ENCODE measurements around the gene PLP1. TPM values are rescaled to one million over a fixed set of nuclear protein-coding genes. Genes with fewer than 3 reads are reported as not detected.
"Not testable (repeated sequence)": the region's sequence is repeated elsewhere in the genome, so short reads cannot be mapped to it uniquely, and the experiment has no call there.

PLP1 gene, protein sequence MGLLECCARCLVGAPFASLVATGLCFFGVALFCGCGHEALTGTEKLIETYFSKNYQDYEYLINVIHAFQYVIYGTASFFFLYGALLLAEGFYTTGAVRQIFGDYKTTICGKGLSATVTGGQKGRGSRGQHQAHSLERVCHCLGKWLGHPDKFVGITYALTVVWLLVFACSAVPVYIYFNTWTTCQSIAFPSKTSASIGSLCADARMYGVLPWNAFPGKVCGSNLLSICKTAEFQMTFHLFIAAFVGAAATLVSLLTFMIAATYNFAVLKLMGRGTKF
- not detected in 2 replicates for total RNA-seq

DNA sequence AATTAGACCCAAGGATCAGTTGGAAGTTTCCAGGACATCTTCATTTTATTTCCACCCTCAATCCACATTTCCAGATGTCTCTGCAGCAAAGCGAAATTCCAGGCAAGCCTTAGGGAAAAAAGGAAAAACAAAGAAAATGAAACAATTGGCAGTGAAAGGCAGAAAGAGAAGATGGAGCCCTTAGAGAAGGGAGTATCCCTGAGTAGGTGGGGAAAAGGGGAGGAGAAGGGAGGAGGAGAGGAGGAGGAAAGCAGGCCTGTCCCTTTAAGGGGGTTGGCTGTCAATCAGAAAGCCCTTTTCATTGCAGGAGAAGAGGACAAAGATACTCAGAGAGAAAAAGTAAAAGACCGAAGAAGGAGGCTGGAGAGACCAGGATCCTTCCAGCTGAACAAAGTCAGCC, at the start of gene PLP1:
TSS of gene PLP1 (plus strand) at position 295 of the 400 bp plus-strand sequence. CDS start 156 bp downstream, outside the sequence.
- intact Hi-C loops (cut with micrococcal nuclease) = no loop called here

DNA sequence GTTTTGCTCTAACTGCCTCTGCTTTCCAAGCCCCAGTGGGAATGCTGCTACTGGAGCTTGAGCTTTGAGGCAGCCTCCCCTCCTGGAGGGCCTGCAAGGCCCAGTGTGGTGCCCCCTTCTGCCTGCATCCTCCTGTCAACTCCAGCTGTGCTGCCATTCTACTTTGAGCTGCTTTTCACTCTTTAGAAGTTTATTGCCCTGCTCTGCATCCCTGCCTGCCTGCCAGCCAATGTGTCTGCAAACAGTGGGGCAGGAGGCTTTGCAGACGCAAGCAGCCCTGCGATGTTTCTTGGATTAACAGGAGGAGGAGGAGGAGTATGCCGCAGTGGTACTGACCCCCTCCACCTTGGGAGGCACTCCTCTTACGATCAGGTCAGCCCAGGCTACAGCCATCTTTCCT, 49.5 kb upstream of the PLP1 start:
- intact Hi-C loops (cut with micrococcal nuclease) = no loop called here

DNA sequence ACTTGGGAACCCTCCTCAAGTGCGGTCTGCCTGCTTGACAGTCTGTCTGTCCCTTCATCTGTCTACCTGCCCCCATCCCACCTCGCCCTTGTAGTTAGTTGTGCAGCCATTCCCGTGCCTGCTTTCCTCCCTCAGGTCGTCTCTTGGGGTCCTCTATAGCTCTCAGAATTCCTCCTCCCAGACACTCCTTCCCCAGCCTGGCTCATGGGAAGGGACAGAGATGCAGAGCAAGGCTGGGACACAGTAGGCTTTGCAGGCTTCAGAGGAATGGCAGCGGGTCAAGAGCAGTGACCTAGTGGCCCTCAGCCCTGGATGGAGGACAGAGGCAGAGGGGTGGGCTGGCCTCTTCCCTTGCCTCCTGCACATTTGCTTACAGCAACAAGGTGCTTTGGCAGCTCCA, 47.6 kb upstream of the PLP1 start:
- intact Hi-C loops (cut with micrococcal nuclease) = no loop called here

DNA sequence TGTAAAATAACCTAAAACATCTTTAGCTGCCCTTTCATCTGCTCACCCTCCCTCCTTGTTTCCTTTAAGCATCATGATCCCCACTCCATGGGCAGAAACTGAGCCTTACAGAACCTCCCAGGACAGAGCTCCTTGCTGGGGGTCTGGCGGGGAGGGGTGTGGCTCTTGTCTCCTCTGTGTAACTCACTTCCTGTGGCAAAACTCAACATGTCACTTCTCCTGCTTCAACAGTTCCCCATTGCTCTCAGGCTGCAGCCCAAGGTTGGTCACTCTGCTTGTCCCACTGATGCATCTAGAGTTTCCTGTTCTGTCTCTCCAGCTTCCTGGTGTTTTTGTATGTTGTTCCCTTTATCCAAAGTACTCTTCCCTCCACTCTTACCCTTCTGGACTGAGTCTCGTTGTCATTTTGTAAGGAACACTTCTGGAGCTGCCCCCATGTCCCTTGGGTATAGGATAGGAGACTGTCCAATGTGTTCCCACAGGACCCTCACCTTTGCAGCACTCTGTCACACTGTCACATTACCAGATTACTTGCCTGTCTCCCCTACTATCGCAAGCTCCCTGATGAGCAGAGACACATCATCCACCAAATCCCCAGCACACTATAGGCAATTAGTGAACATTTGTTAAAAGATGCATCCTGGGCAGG, 46.4 kb upstream of the PLP1 start:
- intact Hi-C loops (cut with micrococcal nuclease) = no loop called here

DNA sequence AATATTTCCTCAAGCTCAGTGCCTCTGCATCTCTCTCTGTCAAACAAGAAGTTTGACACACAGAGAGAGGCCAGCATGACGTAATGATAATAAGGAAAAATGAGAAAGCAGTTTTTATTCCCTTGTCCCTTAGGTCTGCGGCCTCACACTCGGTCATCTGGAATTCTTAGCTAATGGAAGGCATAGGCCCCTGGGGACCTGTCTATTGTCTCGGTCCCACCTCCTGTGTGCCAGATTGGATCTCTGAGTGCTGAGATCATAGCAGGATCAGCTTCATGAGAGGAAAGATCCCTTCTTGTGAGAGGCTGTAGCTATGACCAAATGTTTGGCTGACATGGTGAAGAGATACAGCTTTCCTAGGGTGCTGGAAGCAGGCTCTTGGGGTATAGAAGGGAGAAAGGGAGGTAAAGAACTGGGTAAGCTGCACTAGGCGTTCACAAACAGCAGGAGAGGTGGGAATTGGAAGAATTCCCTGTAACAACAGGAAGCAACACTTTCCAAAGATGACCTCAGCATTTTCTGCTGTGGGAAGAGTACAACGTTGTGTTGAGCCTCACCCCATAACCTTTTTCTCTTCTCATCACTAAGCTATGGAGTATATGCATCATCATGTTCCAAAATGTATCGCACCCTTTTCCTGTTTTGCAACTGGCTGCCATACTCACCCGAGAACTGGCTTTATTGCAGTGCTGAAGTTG, 45.7 kb upstream of the PLP1 start:
- intact Hi-C loops (cut with micrococcal nuclease) = no loop called here

DNA sequence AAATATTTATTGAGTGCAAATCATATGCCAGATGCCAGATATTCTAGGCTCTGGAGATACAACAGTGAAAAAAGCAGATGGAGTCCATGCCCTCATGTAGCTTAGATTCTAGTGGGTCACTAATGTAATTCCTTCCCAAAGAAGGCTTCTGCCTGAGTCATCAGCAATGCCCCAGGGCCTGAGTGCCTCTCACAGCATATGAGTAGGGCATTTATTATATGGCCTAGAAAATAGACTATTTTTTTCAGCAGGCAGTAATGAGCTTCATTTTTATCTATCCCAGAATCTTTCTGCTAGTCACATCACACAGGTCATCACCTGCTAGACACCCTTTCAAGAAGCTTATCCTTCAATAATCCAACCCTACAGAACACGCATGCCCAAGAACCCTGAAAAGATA, 43.6 kb upstream of the PLP1 start:
- intact Hi-C loops (cut with micrococcal nuclease) = no loop called here

DNA sequence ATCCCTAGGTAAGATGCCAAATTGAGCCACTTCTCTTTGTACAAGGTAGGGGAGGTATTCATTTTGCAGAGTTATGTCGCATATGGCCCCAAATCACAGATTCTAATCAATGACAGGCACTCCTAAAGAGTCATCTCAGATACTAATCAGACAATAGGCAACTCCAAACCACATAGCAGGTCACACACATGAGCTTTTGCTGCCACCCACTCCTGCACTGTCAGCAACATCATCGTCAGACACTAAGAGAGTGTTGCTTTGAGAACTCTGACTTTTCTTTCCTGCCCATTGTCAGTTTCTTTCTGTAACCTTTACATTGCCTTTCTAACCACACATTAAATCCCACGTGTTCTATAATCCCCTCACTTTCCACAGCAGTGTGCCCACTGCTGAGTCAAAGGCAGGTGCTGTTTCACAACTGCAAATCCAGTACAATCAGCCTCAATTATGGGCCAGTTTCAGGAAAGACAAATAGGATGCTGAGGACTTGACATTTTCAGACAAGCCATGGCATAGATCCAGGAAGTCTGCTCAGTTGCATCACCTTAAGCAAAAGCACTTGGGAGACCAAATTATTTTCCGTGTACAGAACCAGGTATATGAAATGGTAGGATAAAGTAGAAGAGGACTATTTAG, 42.4 kb upstream of the PLP1 start:
- intact Hi-C loops (cut with micrococcal nuclease) = no loop called here

DNA sequence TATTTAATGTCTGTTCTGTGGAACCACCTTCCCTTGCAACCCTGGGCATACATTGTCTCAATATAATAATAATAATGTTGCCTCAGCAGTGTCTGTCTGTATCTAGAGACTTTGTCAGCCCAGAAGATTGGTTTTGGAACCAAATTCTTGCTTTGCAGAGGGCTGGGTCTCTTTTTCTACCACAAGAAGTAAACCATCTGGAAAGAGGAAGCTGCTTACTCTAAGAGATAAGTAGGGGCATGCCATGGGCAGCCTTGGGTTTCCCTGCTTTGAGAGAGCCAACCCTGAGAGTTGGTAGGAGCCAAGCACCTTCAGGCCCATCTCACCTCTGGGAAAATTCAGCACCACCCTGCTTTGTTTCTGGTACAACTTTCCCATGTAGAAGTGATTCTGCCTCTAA, 38.9 kb upstream of the PLP1 start:
- intact Hi-C loops (cut with micrococcal nuclease) = no loop called here

DNA sequence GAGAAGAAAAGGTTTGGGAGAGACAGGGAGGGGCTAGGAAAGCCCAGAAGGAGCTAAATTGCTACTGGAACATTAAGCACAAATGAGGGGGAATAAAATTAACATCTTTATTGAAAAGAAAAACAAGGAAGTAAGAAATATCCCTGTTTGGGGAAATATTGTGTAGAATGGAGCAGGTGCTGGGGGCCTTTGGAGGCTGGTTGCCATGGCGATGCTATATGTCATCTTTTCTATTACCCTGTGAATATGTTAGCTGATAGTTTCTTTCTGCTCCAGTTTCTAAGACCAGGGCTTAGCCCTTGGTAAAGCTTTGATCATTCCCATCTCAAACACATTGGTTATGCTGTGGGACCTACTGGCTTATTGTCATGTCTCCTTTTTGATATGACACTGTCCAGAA, 37.2 kb upstream of the PLP1 start:
- intact Hi-C loops (cut with micrococcal nuclease) = no loop called here

DNA sequence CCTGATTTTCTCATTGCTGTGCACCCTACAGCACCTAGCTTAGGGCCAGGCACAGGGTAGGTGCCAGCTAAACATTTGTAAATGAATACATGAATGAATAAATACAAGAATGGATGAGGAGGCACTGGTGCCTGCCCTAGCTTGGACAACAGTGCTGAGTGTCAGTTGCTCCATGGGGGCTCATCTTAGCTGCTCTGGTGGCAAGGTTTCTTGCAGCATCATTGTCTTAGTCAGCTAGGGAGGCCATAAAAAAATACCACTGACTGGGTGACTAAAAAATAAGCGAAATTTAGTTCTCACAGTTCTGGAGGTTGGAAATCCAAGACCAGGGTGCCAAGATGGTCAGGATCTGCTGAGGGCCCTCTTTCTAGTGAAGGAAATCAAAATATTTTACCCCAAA, 34.8 kb upstream of the PLP1 start:
- intact Hi-C loops (cut with micrococcal nuclease) = no loop called here

DNA sequence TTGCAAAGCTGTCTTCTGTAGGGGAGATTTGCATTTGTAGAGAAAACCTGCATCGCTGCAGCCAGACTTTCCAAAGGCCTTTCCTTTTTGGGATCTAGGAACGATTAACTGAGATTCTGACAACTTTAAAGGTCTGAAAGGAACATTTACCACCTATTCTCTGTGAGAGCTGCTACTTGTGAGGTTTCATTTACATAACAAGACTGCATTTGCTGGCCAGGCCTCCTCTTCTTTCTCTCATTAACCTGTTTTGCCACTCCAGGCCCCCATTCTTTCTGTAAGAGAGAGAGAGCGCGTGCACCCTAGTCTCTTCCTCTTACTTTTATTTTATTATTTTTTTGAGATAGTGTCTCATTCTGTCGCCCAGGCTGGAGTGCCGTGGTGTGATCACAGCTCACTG, 34.3 kb upstream of the PLP1 start:
- intact Hi-C loops (cut with micrococcal nuclease) = no loop called here

DNA sequence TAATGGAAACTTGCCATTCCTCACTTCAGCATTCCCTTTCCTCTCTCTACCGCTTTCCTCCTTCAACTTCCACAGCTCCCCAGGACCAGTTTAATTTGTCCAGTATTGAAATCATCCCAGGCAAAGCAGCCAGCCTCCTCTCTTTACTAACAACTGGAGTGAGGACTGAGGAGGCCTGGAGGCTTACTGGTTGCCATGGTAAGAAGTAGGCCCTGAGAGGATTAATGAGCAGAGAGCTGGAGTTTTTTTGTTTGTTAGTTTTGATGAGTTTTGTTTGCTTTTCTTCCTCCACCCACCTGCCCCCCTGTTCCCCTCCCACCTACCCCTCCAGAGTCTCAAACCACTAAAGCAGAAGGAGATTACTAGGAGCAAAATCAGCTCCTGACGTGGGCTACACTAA, 29.5 kb upstream of the PLP1 start:
- intact Hi-C loops (cut with micrococcal nuclease) = no loop called here

DNA sequence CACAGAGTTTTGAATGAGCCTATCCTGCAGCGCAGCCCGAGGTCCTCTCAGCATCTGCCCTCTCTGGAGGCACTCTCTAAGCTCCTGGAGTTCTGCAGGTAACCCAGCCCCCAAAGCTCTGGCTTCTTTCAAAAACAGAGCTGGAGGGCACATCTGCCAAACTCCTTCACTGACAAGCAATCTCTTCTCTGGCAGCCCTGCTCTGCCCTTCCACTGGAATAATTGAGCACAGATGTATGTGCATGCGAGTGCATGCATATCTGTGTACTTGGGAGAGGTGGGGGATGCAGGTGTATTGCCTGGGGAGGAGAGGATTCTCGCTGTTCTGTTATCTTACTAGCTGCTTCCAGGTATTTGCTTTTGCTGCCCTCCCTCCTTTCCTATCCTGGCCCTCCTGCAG, 22.2 kb upstream of the PLP1 start:
- intact Hi-C loops (cut with micrococcal nuclease) = no loop called here

DNA sequence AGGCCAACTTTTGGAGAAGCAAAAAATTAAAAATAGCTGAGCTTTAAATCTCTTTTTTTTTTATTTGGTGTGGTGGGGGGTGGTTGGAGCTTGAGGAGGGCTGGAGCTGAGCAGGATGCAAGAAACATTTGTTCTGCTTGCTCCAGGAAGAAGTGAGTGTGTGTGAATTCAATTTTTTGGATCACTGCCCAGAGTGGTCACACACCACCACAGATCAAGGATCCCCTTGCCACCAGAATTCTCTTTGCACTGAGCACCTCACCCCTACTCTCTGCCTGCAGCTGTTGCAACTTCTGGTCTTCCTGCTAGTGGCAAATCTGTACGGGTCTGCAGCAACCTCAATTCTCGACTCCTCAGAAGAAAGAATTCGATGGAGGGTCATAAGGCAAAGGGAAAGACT, 19.9 kb upstream of the PLP1 start:
- intact Hi-C loops (cut with micrococcal nuclease) = no loop called here

DNA sequence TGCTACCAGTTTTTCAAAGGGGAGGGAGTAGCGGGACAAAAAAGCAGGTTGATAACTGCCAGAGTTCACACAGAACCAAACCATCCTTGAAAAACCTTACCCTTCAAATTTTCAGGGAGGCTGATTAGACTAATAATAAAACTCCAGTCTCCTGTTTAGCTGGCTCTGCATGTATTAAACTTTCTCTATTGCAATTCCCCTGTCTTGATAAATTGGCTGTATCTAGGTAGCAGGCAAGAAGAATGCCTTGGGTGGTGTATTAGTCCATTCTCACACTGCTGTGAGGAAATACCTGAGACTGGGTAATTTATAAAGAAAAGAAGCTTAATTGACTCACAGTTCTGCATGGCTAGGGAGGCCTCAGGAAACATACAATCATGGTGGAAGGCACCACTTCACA, 18.1 kb upstream of the PLP1 start:
- intact Hi-C loops (cut with micrococcal nuclease) = no loop called here

DNA sequence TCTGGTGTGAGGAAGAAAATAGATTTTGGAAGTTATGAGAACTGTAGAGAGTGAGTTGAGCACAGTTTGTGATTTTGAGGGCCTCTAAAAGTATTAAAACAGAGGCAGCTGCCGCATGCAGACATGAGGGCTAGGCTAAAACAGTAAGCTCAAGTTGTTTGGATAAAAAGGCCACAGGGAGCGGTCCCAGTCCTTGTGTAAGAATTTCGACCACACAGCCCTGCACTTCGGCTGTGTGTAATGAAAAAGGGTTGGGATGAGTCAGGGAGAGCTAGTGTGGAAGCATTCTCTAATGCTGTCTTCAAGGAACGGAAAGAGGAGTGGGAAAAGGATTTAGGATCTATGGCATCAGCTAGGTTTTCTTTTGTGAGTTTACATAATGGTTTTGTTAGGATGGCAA, 13.1 kb upstream of the PLP1 start:
- intact Hi-C loops (cut with micrococcal nuclease) = not testable (repeated sequence)

DNA sequence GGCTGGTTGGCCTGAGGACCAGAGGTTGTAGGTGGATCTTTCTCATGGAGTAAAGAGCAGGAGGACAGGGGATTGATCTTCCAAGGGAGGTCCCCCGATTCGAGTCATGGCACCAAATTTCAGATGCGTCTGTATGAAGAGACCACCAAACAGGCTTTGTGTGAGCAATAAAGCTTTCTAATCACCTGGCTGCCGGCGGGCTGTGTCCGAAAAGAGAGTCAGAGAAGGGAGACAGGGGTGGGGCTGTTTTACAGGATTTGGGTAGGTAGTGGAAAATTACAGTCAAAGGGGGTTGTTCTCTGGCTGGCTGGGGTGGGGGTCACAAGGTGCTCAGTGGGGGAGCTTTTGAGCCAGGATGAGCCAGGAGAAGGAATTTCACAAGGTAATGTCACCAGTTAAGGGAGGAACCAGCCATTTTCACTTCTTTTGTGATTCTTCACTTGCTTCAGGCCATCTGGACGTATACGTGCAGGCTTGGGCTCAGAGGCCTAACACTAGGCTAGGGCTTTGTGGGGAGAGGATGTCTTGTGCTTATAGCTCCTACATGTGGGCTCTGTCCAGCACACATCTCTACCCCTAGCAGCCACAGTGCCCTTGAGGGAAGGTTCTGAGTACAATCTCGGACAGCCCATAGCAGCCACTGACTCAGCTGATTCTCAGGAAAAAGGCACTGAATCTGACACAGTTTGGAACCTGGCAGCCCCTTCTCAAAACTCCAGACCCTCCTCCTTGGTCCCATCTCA, 9.7 kb upstream of the PLP1 start:
- intact Hi-C loops (cut with micrococcal nuclease) = not testable (repeated sequence)

DNA sequence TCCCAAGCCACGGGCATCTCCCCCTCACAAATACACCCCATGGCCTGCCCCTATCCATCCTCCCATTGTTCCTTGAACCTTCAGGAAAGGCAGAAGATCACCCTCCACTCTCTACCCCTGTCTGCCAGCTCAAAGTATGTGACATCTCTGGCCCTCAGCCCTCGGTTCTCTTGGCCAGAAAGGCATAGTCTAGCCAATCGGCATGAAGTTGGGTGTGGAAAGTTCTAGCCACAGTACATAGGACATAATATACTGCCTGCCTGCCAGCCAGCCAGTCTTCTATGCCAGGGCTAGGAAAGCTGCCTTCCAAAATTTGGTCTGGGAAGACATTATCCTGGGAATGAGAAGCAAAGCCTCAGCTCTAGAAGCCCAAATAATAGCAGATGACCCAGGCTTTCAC, 3.2 kb upstream of the PLP1 start:
- intact Hi-C loops (cut with micrococcal nuclease) = no loop called here

DNA sequence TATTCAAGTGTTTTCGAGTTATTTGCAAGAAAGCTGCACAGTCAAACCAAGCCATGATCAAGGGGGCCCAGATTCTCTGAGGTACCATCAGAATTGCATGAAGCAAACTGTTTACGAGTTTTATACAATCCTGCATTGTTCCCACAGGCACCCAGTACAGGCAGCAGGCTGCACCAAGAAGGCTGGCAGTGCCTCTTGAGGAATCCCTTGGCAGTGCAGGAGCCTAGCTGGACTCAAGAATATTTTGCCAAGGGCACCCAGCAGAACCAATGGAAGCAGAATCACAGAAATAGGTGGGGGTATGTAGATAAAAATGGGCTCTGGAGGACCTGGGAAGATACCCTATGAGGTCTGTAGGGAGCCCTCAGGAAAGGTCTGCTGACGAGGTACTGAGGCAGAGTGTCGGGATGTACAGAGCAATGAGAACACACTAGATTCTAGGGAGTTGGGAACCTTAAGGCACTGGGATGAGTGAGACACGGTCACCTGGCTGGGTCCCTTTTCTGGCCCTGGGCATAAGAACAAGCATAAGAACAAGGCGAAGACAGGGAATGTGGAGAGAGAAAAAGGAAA, 2.5 kb upstream of the PLP1 start:
- intact Hi-C loops (cut with micrococcal nuclease) = no loop called here

DNA sequence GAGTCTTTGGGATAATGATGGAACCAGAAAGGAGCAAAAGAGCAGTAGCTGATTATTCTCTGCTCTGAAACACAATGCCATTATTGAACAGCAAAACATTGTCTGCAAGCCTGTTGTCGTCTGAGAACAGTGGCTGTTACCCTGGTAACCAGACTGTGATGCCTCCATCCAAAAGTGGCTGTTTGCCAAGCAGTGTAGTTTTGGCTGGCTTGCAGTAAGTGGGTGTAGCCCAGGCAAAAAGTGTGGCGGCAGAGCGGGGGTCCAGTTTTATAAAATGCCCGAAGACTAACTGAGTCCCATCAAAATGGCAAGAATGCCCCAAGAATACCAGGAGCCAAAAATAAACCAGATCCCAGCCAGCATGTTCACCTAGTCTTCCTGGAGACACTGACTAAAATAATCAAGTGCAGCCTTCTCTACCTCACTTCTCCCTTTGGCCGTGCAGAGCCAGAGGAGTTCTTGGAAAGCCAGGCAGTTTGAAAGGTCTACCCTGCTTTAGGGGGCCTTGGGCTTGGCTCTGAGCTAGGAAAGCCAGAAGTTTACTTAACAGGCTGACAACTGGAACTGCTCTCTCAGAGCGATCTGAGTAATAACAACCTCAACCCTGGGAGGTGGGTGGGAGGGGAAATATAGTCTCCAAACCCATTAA, 2.6 kb downstream of the PLP1 start:
- intact Hi-C loops (cut with micrococcal nuclease) = no loop called here
